ENCODE measurements around the gene FAM199X. TPM values are rescaled to one million over a fixed set of nuclear protein-coding genes. Genes with fewer than 3 reads are reported as not detected.

The FAM199X gene
- total RNA-seq, 4 donors from 2014 or later, result 36.3 to 51.9 (median 41.9) TPM

- H3K36me3 ChIP-seq, result peaks cover 0 to 14% of the 10 kb centered on the region in 2 donors
- H3K4me1 ChIP-seq, result no peaks in the 10 kb centered on the region
- no peaks in the 10 kb centered on the region for H3K9me3 ChIP-seq
- H3K27ac ChIP-seq, result no peak overlapping the region
- no peak for TF ChIP-seq CTCF (IDR thresholded peaks at IDR 0.05)
- TF ChIP-seq POLR2A (IDR thresholded peaks at IDR 0.05), result no peak
- no peaks in the 10 kb centered on the region for H3K27me3 ChIP-seq
- intact Hi-C loops (cut with DNase I), result no loop called here
- no peak overlapping the region for H3K4me3 ChIP-seq (replicated peaks in 1 of 3)
- DNase-seq, result no peak
- 90 to 96% methylated on average over 7 of the region's 8 CpGs for WGBS, 2 donors
Observed at GRCh38 chrX:104187931-104188330, 21.7 kb downstream of the FAM199X start.

- Histone ChIP-seq H3K4me3 (replicated peaks in 1 of 3) (no peak overlapping the region), H3K27me3 (no peaks in the 10 kb centered on the region), H3K36me3 (peaks cover 0 to 14% of the 10 kb centered on the region in 2 donors), H3K9me3 (no peaks in the 10 kb centered on the region), H3K4me1 (no peaks in the 10 kb centered on the region), H3K27ac (no peak overlapping the region)
- intact Hi-C loops (cut with DNase I), result no loop called here
- WGBS, 2 donors, result 62 to 88% methylated on average over 5 of the region's 5 CpGs
- TF ChIP-seq CTCF (IDR thresholded peaks at IDR 0.05) (no peak), POLR2A (IDR thresholded peaks at IDR 0.05) (no peak)
- DNase-seq, result no peak
Observed at GRCh38 chrX:104189837-104190236, 23.6 kb downstream of the FAM199X start.

- Histone ChIP-seq H3K4me1 (no peaks in the 10 kb centered on the region), H3K27ac (no peak overlapping the region), H3K4me3 (replicated peaks in 1 of 3) (no peak overlapping the region), H3K9me3 (no peaks in the 10 kb centered on the region), H3K36me3 (peaks cover 0 to 8% of the 10 kb centered on the region in 2 donors), H3K27me3 (no peaks in the 10 kb centered on the region)
- TF ChIP-seq POLR2A (IDR thresholded peaks at IDR 0.05) (no peak), CTCF (IDR thresholded peaks at IDR 0.05) (no peak)
- 96 to 97% methylated on average over 2 of the region's 2 CpGs for WGBS, 2 donors
- intact Hi-C loops (cut with DNase I), result no loop called here
- no peak for DNase-seq
Observed at GRCh38 chrX:104193485-104193884, 27.2 kb downstream of the FAM199X start.

GRCh38 chrX:104195013-104195412 is 28.8 kb downstream of the FAM199X start:
- no peaks in the 10 kb centered on the region for H3K4me1 ChIP-seq
- H3K9me3 ChIP-seq, result no peaks in the 10 kb centered on the region
- intact Hi-C loops (cut with DNase I), result no loop called here
- no peaks in the 10 kb centered on the region for H3K27me3 ChIP-seq
- DNase-seq, result no peak
- no peak overlapping the region for H3K4me3 ChIP-seq (replicated peaks in 1 of 3)
- no peak for TF ChIP-seq CTCF (IDR thresholded peaks at IDR 0.05)
- no peak overlapping the region for H3K27ac ChIP-seq
- no peaks in the 10 kb centered on the region for H3K36me3 ChIP-seq
- WGBS, 2 donors, result 45 to 59% methylated on average over 1 of the region's 1 CpG

- intact Hi-C loops (cut with DNase I), result no loop called here
- H3K4me3 ChIP-seq (replicated peaks in 1 of 3), result no peak overlapping the region
- no peaks in the 10 kb centered on the region for H3K4me1 ChIP-seq
- H3K27ac ChIP-seq, result no peak overlapping the region
- H3K9me3 ChIP-seq, result no peaks in the 10 kb centered on the region
- H3K36me3 ChIP-seq, result no peaks in the 10 kb centered on the region
- DNase-seq, result no peak
- TF ChIP-seq POLR2A (IDR thresholded peaks at IDR 0.05) (no peak), CTCF (IDR thresholded peaks at IDR 0.05) (peak in 5 of 6 experiments; percentile 26 to 57 (median 49))
- H3K27me3 ChIP-seq, result no peaks in the 10 kb centered on the region
- 97 to 100% methylated on average over 1 of the region's 1 CpG for WGBS, 2 donors
Observed at GRCh38 chrX:104195489-104196084, 29.3 kb downstream of the FAM199X start.
